Suprapubic skin (tissue), 4 donors: ENCODE measurements around the gene MLPH.

Source experiments
- POLR2A ChIP-seq, 2 donors: fragments of 450-650 bp; IDR thresholded peaks; one replicate each; pipeline ENCODE4 v1.6.1; 2017; ENCODE audit warnings: antibody characterized with exemption in 2 of 2, mild to moderate bottlenecking in 2 of 2, moderate library complexity in 2 of 2
- POLR2AphosphoS5 ChIP-seq, 3 donors: sonication (generic); formaldehyde crosslinking; IDR thresholded peaks; one replicate each; pipeline ENCODE4 v1.6.1; 2017; ENCODE audit warnings: antibody characterized with exemption in 3 of 3
- TF ChIP-seq, protein P1 (sequence below), 2 donors: fragments of 200-600 bp in 1 of 2; fragments of 450-650 bp in 1 of 2; sonication (generic) in 1 of 2; IDR thresholded peaks; one replicate each; pipeline ENCODE4 v1.5.1; 2016 to 2019; ENCODE audit warnings: antibody characterized with exemption in 2 of 2, mild to moderate bottlenecking in 1 of 2, moderate library complexity in 1 of 2

GRCh38 chr2:237571551-237571950 is 84.5 kb downstream of the MLPH start:
- TF ChIP-seq POLR2AphosphoS5 (IDR thresholded peaks at IDR 0.05) (no peak), POLR2A (IDR thresholded peaks at IDR 0.05) (no peak)
- TF ChIP-seq, protein P1, sequence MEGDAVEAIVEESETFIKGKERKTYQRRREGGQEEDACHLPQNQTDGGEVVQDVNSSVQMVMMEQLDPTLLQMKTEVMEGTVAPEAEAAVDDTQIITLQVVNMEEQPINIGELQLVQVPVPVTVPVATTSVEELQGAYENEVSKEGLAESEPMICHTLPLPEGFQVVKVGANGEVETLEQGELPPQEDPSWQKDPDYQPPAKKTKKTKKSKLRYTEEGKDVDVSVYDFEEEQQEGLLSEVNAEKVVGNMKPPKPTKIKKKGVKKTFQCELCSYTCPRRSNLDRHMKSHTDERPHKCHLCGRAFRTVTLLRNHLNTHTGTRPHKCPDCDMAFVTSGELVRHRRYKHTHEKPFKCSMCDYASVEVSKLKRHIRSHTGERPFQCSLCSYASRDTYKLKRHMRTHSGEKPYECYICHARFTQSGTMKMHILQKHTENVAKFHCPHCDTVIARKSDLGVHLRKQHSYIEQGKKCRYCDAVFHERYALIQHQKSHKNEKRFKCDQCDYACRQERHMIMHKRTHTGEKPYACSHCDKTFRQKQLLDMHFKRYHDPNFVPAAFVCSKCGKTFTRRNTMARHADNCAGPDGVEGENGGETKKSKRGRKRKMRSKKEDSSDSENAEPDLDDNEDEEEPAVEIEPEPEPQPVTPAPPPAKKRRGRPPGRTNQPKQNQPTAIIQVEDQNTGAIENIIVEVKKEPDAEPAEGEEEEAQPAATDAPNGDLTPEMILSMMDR (IDR thresholded peaks at IDR 0.05), result no peak
